Measurements from ENCODE around the gene DCAF5. TPM values are rescaled to one million over a fixed set of nuclear protein-coding genes. Genes with fewer than 3 reads are reported as not detected.

Gene DCAF5
- total RNA-seq, 1 experiment from 2014 or later = 29.1 TPM

DNA sequence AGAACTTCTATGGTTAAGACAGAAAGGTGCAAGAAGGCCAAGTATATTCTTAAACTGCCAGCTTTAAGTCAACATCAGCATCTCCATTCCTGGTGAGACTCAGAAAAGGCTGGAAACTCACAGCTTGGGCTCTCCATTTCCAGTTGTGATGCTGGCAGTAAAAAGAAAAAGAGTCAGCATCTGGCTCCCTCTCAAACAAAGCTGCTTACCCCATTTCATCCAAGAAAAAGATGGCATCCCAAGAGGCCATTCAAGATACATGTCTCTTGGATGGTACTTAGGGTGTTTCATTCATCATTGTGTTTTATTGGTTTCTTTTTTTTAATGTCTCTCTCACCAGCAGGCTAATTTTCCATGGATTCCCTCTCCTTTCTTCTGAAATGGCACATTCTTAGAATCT is 61.9 kb downstream of the DCAF5 start:
- Histone ChIP-seq H3K9me2 (ENCODE audit: insufficient read depth) (no peaks in the 10 kb centered on the region), H3K4me3 (no peak overlapping the region), H3K36me3 (ENCODE audit: low read depth) (peaks cover 12% of the 10 kb centered on the region), H3K4me1 (replicated peaks; ENCODE audit: insufficient read depth) (peaks cover 20% of the 10 kb centered on the region), H3K27ac (no peak overlapping the region), H3K79me2 (ENCODE audit: low read depth) (peaks cover 10% of the 10 kb centered on the region), H2AFZ (no peak overlapping the region), H4K20me1 (ENCODE audit: insufficient read depth) (no peaks in the 10 kb centered on the region), H3F3A (ENCODE audit: insufficient read depth, low read depth) (peaks cover 15% of the 10 kb centered on the region; the same call in 1 of the 2 replicates), H3K4me2 (no peak overlapping the region), H3K9me3 (ENCODE audit: insufficient read depth, low read depth) (no peaks in the 10 kb centered on the region), H3K27me3 (ENCODE audit: insufficient read depth, low read depth) (no peaks in the 10 kb centered on the region)
- no peak for DNase-seq
- intact Hi-C loops (cut with micrococcal nuclease; ENCODE audit: unreplicated experiment) = loop anchor here (5.0 kb wide), 4 partner anchors 49 to 229 kb away; partner anchors contain the start of gene ACTN1
- TF ChIP-seq, protein P1, sequence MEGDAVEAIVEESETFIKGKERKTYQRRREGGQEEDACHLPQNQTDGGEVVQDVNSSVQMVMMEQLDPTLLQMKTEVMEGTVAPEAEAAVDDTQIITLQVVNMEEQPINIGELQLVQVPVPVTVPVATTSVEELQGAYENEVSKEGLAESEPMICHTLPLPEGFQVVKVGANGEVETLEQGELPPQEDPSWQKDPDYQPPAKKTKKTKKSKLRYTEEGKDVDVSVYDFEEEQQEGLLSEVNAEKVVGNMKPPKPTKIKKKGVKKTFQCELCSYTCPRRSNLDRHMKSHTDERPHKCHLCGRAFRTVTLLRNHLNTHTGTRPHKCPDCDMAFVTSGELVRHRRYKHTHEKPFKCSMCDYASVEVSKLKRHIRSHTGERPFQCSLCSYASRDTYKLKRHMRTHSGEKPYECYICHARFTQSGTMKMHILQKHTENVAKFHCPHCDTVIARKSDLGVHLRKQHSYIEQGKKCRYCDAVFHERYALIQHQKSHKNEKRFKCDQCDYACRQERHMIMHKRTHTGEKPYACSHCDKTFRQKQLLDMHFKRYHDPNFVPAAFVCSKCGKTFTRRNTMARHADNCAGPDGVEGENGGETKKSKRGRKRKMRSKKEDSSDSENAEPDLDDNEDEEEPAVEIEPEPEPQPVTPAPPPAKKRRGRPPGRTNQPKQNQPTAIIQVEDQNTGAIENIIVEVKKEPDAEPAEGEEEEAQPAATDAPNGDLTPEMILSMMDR (conservative IDR thresholded peaks at IDR 0.05) = no peak
- no peak for TF ChIP-seq EZH2 (IDR thresholded peaks at IDR 0.05; ENCODE audit: low read depth)
- ChIA-PET CTCF (no interaction called here), POLR2A (ENCODE audit: unreplicated experiment) (no interaction called here)
- no TSS peak for BruUV-seq (replicated peaks)

DNA sequence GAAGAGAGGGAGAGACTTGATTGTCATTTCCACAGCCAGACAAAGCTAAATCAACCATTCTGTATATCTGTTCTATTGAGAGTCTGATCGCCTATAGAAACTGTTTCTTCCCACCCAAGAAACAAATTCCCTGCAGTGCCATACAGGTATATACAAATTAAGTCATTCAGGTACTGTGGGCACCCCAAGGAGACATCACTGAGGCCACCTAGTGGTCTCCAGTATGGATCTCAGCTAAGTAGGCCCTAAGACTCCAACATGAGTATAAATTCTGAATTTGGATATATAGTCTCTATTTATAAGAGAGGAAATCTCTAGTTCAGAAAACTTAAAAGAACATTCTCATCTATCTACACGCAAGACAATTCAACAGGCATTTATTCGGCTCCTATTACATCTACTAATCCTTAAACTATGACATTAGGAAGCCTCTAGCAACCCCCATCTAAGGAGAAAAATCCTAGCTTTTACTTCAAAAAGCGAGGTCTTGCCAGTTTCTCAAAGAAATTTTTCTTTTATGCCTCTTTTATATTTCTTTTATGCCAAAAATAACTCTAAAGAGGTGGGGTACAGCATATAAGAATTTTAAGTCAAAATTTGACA is 62.6 kb downstream of the DCAF5 start:
- Histone ChIP-seq H3K36me3 (ENCODE audit: low read depth) (peaks cover 16% of the 10 kb centered on the region), H2AFZ (no peak overlapping the region), H3F3A (ENCODE audit: insufficient read depth, low read depth) (peaks cover 15% of the 10 kb centered on the region; the same call in 1 of the 2 replicates), H3K4me1 (replicated peaks; ENCODE audit: insufficient read depth) (peaks cover 20% of the 10 kb centered on the region), H3K27me3 (ENCODE audit: insufficient read depth, low read depth) (no peaks in the 10 kb centered on the region), H3K27ac (no peak overlapping the region), H3K9me3 (ENCODE audit: insufficient read depth, low read depth) (no peaks in the 10 kb centered on the region), H3K4me2 (no peak overlapping the region), H4K20me1 (ENCODE audit: insufficient read depth) (no peaks in the 10 kb centered on the region), H3K4me3 (no peak overlapping the region), H3K79me2 (ENCODE audit: low read depth) (peaks cover 10% of the 10 kb centered on the region), H3K9me2 (ENCODE audit: insufficient read depth) (no peaks in the 10 kb centered on the region)
- DNase-seq = peak; percentile 47 to 68
- TF ChIP-seq EZH2 (IDR thresholded peaks at IDR 0.05; ENCODE audit: low read depth) = no peak
- TF ChIP-seq, protein P1 (conservative IDR thresholded peaks at IDR 0.05) = peak; percentile 95
- no TSS peak for BruUV-seq (replicated peaks)
- intact Hi-C loops (cut with micrococcal nuclease; ENCODE audit: unreplicated experiment) = loop anchor here (1.0 to 5.0 kb wide), 6 partner anchors 48 to 228 kb away; partner anchors contain the start of gene ACTN1
- POLR2A ChIA-PET (ENCODE audit: unreplicated experiment) = interaction anchor here (1.1 kb wide), 1 partner anchor 111 kb away, joined by 3 read pairs; the partner anchor contains the start of gene ACTN1
- CTCF ChIA-PET = interaction anchor here (0.6 to 0.8 kb wide), 4 partner anchors 41 to 179 kb away, joined by 3 read pairs; no protein-coding TSS in a partner anchor

DNA sequence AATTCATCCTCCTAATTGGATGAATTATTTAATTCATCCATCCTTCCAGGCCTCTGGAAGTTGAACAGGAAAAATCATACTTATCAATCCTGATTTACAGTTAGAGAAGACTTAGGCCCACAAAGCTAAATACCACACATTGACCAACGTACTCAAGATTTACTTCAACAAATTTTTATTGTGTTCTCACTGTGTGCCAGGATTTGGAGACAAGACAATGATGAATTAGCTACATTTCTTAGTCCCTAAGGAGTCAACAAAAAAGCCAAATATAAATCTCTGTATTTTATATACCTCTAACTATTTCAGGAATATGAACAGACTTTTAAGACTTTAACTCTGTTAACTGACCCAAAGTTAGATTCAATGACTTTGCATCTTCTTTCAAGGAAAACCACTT is 63.9 kb downstream of the DCAF5 start:
- BruUV-seq (replicated peaks) = no TSS peak
- no peak for TF ChIP-seq EZH2 (IDR thresholded peaks at IDR 0.05; ENCODE audit: low read depth)
- TF ChIP-seq, protein P1 (conservative IDR thresholded peaks at IDR 0.05) = no peak
- no peak overlapping the region for H3K27ac ChIP-seq
- H3K79me2 ChIP-seq (ENCODE audit: low read depth) = peaks cover 10% of the 10 kb centered on the region
- peaks cover 23% of the 10 kb centered on the region for H3K36me3 ChIP-seq (ENCODE audit: low read depth)
- POLR2A ChIA-PET (ENCODE audit: unreplicated experiment) = no interaction called here
- peaks cover 12% of the 10 kb centered on the region for H3K4me1 ChIP-seq (replicated peaks; ENCODE audit: insufficient read depth)
- DNase-seq = no peak
- H3K9me2 ChIP-seq (ENCODE audit: insufficient read depth) = no peaks in the 10 kb centered on the region
- no peak overlapping the region for H2AFZ ChIP-seq
- H3K4me3 ChIP-seq = no peak overlapping the region
- no peaks in the 10 kb centered on the region for H3K9me3 ChIP-seq (ENCODE audit: insufficient read depth, low read depth)
- H4K20me1 ChIP-seq (ENCODE audit: insufficient read depth) = no peaks in the 10 kb centered on the region
- intact Hi-C loops (cut with micrococcal nuclease; ENCODE audit: unreplicated experiment) = no loop called here
- no peak overlapping the region for H3K4me2 ChIP-seq
- CTCF ChIA-PET = no interaction called here
- H3K27me3 ChIP-seq (ENCODE audit: insufficient read depth, low read depth) = no peaks in the 10 kb centered on the region
- H3F3A ChIP-seq (ENCODE audit: insufficient read depth, low read depth) = peaks cover 15% of the 10 kb centered on the region; the same call in 1 of the 2 replicates
